K562 (cell line): ENCODE results near the gene CRTAP. TPM values are rescaled to one million over a fixed set of nuclear protein-coding genes. Genes with fewer than 3 reads are reported as not detected.

Experiments
- ARNT ChIP-seq, 2 experiments: fragments of 450-650 bp; IDR thresholded peaks; 2 replicates each; pipeline ENCODE4 v1.6.1; 2016; ENCODE audit warnings: mild to moderate bottlenecking in 1 of 2
- CBFA2T3 ChIP-seq: fragments of 450-650 bp; IDR thresholded peaks from 2 replicates; pipeline ENCODE4 v1.6.1; 2017
- CBX2 ChIP-seq: fragments of 200-600 bp; sonication (generic); IDR thresholded peaks from one replicate; pipeline ENCODE4 v1.6.1; 2012; ENCODE audit warnings: mild to moderate bottlenecking, low read length, inconsistent platforms; ENCODE audit not compliant: insufficient read depth, poor library complexity, severe bottlenecking
- CCNT2 ChIP-seq: IDR thresholded peaks from 2 replicates; pipeline ENCODE4 v1.6.1; 2011; ENCODE audit warnings: borderline replicate concordance, low read depth, mild to moderate bottlenecking, moderate library complexity, mixed read lengths, low read length; ENCODE audit not compliant: insufficient read length; ENCODE audit errors: extremely low read depth
- COPS2 ChIP-seq: fragments of 450-650 bp; conservative IDR thresholded peaks from 2 replicates; pipeline ENCODE4 v1.6.1; 2016; ENCODE audit warnings: mild to moderate bottlenecking, moderate library complexity
- CTCFL ChIP-seq: IDR thresholded peaks from 2 replicates; pipeline ENCODE4 v1.6.1; 2011; ENCODE audit warnings: borderline replicate concordance, low read depth, mild to moderate bottlenecking, moderate library complexity, low read length; ENCODE audit not compliant: insufficient read depth, poor library complexity, severe bottlenecking
- DIDO1 ChIP-seq: fragments of 450-650 bp; IDR thresholded peaks from 2 replicates; pipeline ENCODE4 v1.6.1; 2016; ENCODE audit warnings: low read depth, missing biosample characterization, missing genetic modification characterization
- EZH2 ChIP-seq: IDR thresholded peaks from 2 replicates; pipeline ENCODE4 v1.6.1; 2012; ENCODE audit warnings: low read depth, mild to moderate bottlenecking, inconsistent platforms, low read length, borderline replicate concordance
- FOXA3 ChIP-seq, 2 experiments: fragments of 450-650 bp in 1 of 2; sonication (generic) in 1 of 2; formaldehyde crosslinking; IDR thresholded peaks in 1 of 2; conservative IDR thresholded peaks in 1 of 2; 2 replicates each; pipeline versions ENCODE4 v1.4.0 to v1.8.0; 2020 to 2022; ENCODE audit warnings: mild to moderate bottlenecking in 2 of 2, missing genetic modification reagents in 1 of 2
- HMBOX1 ChIP-seq: sonication (generic); IDR thresholded peaks from 2 replicates; pipeline ENCODE4 v1.6.1; 2016
- NCOA4 ChIP-seq: fragments of 450-650 bp; IDR thresholded peaks from 2 replicates; pipeline ENCODE4 v1.6.1; 2018; ENCODE audit warnings: mild to moderate bottlenecking; ENCODE audit not compliant: partially characterized antibody
- PML ChIP-seq: IDR thresholded peaks from 2 replicates; pipeline ENCODE4 v1.6.1; 2012; ENCODE audit warnings: low read length, inconsistent platforms
- POLR2G ChIP-seq: fragments of 200-400 bp; formaldehyde crosslinking; IDR thresholded peaks from 2 replicates; pipeline ENCODE4 v1.6.1; 2017; ENCODE audit warnings: low read depth, mild to moderate bottlenecking, antibody characterized with exemption, low read length, moderate library complexity
- SRF ChIP-seq, 2 experiments: fragments of 250-450, 450-650 bp in 1 of 2; sonication (Bioruptor Pico) in 1 of 2; sonication (generic) in 1 of 2; formaldehyde crosslinking; IDR thresholded peaks; 2 replicates each; pipeline versions ENCODE4 v1.5.0 to v1.5.1; 2020 to 2022; ENCODE audit warnings: mild to moderate bottlenecking in 1 of 2, missing genetic modification reagents in 1 of 2
- TSHZ1 ChIP-seq: fragments of 250-450 bp; sonication (Bioruptor Pico); IDR thresholded peaks from 2 replicates; pipeline ENCODE4 v1.4.0; 2020; ENCODE audit warnings: mild to moderate bottlenecking, moderate library complexity
- ZBTB2 ChIP-seq: fragments of 450-650 bp; IDR thresholded peaks from 2 replicates; pipeline ENCODE4 v1.6.1; 2016; ENCODE audit warnings: antibody characterized with exemption
- ZNF174 ChIP-seq: fragments of 250-450 bp; sonication (Bioruptor Pico); IDR thresholded peaks from 2 replicates; pipeline ENCODE4 v1.4.0; 2020; ENCODE audit warnings: mild to moderate bottlenecking
- ZNF212 ChIP-seq: fragments of 450-650 bp; formaldehyde crosslinking; IDR thresholded peaks from 2 replicates; pipeline ENCODE4 v1.4.0; 2020; ENCODE audit warnings: mild to moderate bottlenecking
- ZNF408 ChIP-seq: fragments of 250-450 bp; sonication (Bioruptor Pico); IDR thresholded peaks from 2 replicates; pipeline ENCODE4 v1.4.0; 2020; ENCODE audit warnings: low read depth, mild to moderate bottlenecking, moderate library complexity
- ZNF77 ChIP-seq: fragments of 250-450 bp; sonication (Bioruptor Pico); IDR thresholded peaks from 2 replicates; pipeline ENCODE4 v1.5.0; 2020
- polyA plus RNA-seq, 8 experiments: library from polyadenylated mRNA; depleted of rRNA in 4 of 8; stranded (reverse) in 5 of 8; unstranded in 3 of 8; fragments of >200 nt; fragmentation: Nextera tagmentation in 2 of 8; fragmentation: Illumina TruSeq in 1 of 8; extraction: Ambion mirVana in 2 of 8; extraction: Trizol in 1 of 8; gene quantifications; 2 replicates each; pipeline versions ENCODE4 v1.2.1 to v1.2.3, GENCODE V29; 2011 to 2014; ENCODE audit warnings: inconsistent platforms in 1 of 8, missing spikeins in 1 of 8
- total RNA-seq, 7 experiments: library from RNA; depleted of rRNA in 6 of 7; stranded (reverse); fragments of >200 nt in 6 of 7; fragmentation: Illumina TruSeq in 2 of 7; extraction: Trizol in 2 of 7; gene quantifications; 2 replicates each; pipeline versions ENCODE4 v1.2.1 to v1.2.3, GENCODE V29; 2011 to 2021; ENCODE audit warnings: low replicate concordance in 1 of 7

Gene CRTAP
- total and polyA plus RNA-seq, 9 of the 15 experiments (the other 6 are each of a cell fraction or from before 2014, with no cell fraction given), result 10.0 to 121 (median 53.0) TPM

GRCh38 chr3:33067484-33067883 is 46.3 kb upstream of the CRTAP start (continued):
- TF ChIP-seq ZNF408 (CRISPR knock-in tag) (no peak), EZH2 (no peak), TSHZ1 (CRISPR knock-in tag) (no peak), ZNF212 (no peak), COPS2 (no peak), ZBTB2 (no peak), FOXA3 (CRISPR knock-in tag; conservative IDR thresholded peaks at IDR 0.05 in 1 of 2, IDR thresholded peaks at IDR 0.05 in 1 of 2) (peak; percentile 98 to 99), NCOA4 (no peak), PML (no peak), ZNF77 (no peak), CTCFL (no peak), SRF (CRISPR knock-in tag; IDR thresholded peaks at IDR 0.05) (no peak), CBFA2T3 (peak; percentile 75), CBX2 (no peak), ARNT (IDR thresholded peaks at IDR 0.05) (no peak), HMBOX1 (peak; percentile 86), CCNT2 (peak; percentile 71), ZNF174 (CRISPR knock-in tag) (no peak), DIDO1 (tag) (no peak), POLR2G (no peak)
